Glutamatergic neuron (in vitro differentiated cells): ENCODE results near the gene SLC20A1. TPM values are rescaled to one million over a fixed set of nuclear protein-coding genes. Genes with fewer than 3 reads are reported as not detected.

ENCODE experiments used
- DNase-seq: peaks from one replicate; pipeline ENCODE4 v3.0.0; 2022
- H3K27ac Mint-ChIP-seq: one replicate; pipeline ENCODE4 v1.8.0; 2020; ENCODE audit warnings: mild to moderate bottlenecking, mixed read lengths, inconsistent platforms; ENCODE audit not compliant: unreplicated experiment
- H3K27me3 Mint-ChIP-seq: one replicate; pipeline ENCODE4 v1.8.0; 2020; ENCODE audit warnings: mild to moderate bottlenecking, moderate library complexity, mixed read lengths, inconsistent platforms; ENCODE audit not compliant: unreplicated experiment
- H3K36me3 Mint-ChIP-seq: one replicate; pipeline ENCODE4 v1.8.0; 2020; ENCODE audit warnings: mild to moderate bottlenecking, mixed read lengths, inconsistent platforms; ENCODE audit not compliant: unreplicated experiment
- H3K4me1 Mint-ChIP-seq: one replicate; pipeline ENCODE4 v1.8.0; 2020; ENCODE audit warnings: mild to moderate bottlenecking, low read depth, mixed read lengths, inconsistent platforms; ENCODE audit not compliant: unreplicated experiment
- H3K4me3 Mint-ChIP-seq: one replicate; pipeline ENCODE4 v1.8.0; 2020; ENCODE audit warnings: mild to moderate bottlenecking, mixed read lengths, inconsistent platforms; ENCODE audit not compliant: unreplicated experiment
- H3K9me3 Mint-ChIP-seq: one replicate; pipeline ENCODE4 v1.8.0; 2020; ENCODE audit warnings: mild to moderate bottlenecking, moderate library complexity, mixed read lengths, inconsistent platforms; ENCODE audit not compliant: unreplicated experiment
- CTCF ChIP-seq: fragments of 200-600 bp; sonication (generic); IDR thresholded peaks from one replicate; pipeline ENCODE4 v1.5.0; 2021; ENCODE audit not compliant: partially characterized antibody, unreplicated experiment
- total RNA-seq: library from RNA; stranded (reverse); fragmentation: NEBNext Ultra II Directional; extraction: Animal tissue kit (Norgen Biotek cat#: 25700); gene quantifications from one replicate; pipeline ENCODE4 v1.2.1, GENCODE V29; 2021; ENCODE audit not compliant: unreplicated experiment

The SLC20A1 gene
- total RNA-seq, 1 donor from 2014 or later = 73.0 TPM

DNA sequence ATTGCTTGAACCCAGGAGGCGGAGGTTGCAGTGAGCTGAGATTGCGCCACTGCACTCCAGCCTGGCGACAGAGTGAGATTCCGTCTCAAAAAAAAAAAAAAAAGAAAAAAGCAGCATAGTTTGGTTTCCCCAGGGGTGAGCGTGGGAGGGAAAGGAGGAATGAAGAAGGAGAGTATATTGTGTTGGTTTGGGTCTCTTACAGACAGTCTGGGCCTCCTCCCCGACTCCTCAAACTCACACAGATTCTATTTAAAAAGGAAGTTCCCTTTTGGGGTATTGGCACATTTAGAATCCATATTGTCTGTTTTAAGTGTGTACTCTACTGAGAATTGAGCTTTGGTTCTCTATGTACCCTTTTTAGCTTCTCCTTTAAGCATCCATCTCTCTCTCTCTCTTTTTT is 27.4 kb upstream of the SLC20A1 start:
- Mint-ChIP-seq H3K4me1 (no peaks in the 10 kb centered on the region), H3K36me3 (no peaks in the 10 kb centered on the region), H3K27me3 (no peaks in the 10 kb centered on the region), H3K4me3 (no peak overlapping the region), H3K27ac (no peak overlapping the region), H3K9me3 (peaks cover 2% of the 10 kb centered on the region)
- DNase-seq = no peak
- TF ChIP-seq CTCF = no peak

GRCh38 chr2:112621790-112622527 is 23.8 kb upstream of the SLC20A1 start:
- Mint-ChIP-seq H3K27ac (no peak overlapping the region), H3K4me1 (no peaks in the 10 kb centered on the region), H3K36me3 (no peaks in the 10 kb centered on the region), H3K9me3 (peaks cover 2% of the 10 kb centered on the region), H3K27me3 (peaks cover 2% of the 10 kb centered on the region), H3K4me3 (no peak overlapping the region)
- no peak for TF ChIP-seq CTCF
- no peak for DNase-seq

DNA sequence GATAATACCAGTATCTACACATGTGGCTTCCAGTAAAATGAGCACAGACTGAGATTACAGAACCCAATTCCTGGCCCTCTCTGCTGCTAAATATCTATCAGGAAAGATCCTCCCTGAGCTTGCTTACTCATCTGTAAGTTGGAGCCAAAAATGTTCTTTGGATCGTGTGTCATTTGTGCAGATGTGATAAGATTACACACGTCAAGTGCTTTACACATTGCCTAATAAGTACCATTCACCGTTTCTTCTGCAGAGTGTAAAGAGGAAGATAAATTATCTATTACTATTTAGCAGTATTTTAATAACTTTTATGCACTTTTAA is 23.2 kb upstream of the SLC20A1 start:
- H3K36me3 Mint-ChIP-seq = no peaks in the 10 kb centered on the region
- peaks cover 3% of the 10 kb centered on the region for H3K27me3 Mint-ChIP-seq
- no peak overlapping the region for H3K27ac Mint-ChIP-seq
- H3K4me1 Mint-ChIP-seq = no peaks in the 10 kb centered on the region
- peaks cover 2% of the 10 kb centered on the region for H3K9me3 Mint-ChIP-seq
- no peak overlapping the region for H3K4me3 Mint-ChIP-seq
- TF ChIP-seq CTCF = no peak
- DNase-seq = no peak

DNA sequence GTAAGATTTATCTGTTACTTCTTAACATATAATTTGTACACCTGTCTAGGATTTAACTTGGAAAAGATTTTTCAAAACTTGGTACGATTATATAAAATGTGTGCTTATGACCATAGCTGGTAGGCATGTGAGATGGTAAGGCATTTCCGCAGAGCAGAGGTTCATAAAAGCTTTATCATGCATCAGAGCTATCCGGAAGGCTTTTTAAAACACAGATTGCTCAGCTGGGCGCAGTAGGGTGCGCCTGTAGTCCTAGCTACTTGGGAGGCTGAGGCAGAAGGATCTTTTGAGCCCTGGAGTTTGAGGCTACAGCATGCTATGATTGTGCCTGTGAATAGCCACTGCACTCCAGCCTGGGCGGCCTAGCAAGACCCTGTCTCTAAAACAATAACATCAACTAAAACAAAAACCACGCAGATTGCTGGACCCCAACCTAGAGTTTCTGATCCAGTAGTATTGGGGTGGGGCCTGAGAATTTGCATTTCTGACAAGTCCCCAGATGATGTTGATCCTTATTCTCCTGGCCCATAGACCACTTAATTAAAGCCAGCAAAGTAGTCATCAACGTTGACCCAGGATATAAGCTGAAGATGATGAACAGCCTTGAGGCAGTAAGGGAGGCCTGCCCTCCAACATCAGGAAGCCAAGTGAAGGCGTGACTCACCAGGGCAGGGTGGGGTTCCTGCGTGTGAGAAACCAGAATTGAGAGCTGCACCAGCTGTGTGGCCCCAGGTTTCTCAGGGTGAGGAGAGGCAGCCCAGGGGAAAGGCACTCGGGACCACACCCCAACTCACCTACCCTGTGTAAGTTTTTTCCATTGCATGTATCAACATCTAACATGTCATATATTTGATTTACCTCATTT is 21.6 kb upstream of the SLC20A1 start:
- Mint-ChIP-seq H3K4me1 (no peaks in the 10 kb centered on the region), H3K4me3 (peak overlapping the region; percentile 21), H3K27me3 (peaks cover 3% of the 10 kb centered on the region), H3K36me3 (no peaks in the 10 kb centered on the region), H3K27ac (no peak overlapping the region), H3K9me3 (peaks cover 2% of the 10 kb centered on the region)
- no peak for DNase-seq
- TF ChIP-seq CTCF = no peak
